Measurements from ENCODE around the gene OR11L1.

Gene OR11L1

GRCh38 chr1:247841796-247842195 is at the start of gene OR11L1:
Gene OR11L1 (minus strand): TSS chr1:247841896. CDS start chr1:247841896, 0 bp downstream.
- no peak for DNase-seq (ENCODE audit: low read depth in 2 of 2)

- no peak for DNase-seq (ENCODE audit: low read depth in 2 of 2)
Observed at GRCh38 chr1:247884797-247885413, 43.2 kb upstream of the OR11L1 start.

GRCh38 chr1:247883346-247883745 is 41.6 kb upstream of the OR11L1 start:
- DNase-seq (ENCODE audit: low read depth in 2 of 2), result no peak

GRCh38 chr1:247865416-247865815 is 23.7 kb upstream of the OR11L1 start:
- no peak for DNase-seq (ENCODE audit: low read depth in 2 of 2)

GRCh38 chr1:247864644-247865043 is 22.9 kb upstream of the OR11L1 start:
- DNase-seq (ENCODE audit: low read depth in 2 of 2), result no peak

- DNase-seq (ENCODE audit: low read depth in 2 of 2), result no peak
Observed at GRCh38 chr1:247862756-247863155, 21.1 kb upstream of the OR11L1 start.

- no peak for DNase-seq (ENCODE audit: low read depth in 2 of 2)
Observed at GRCh38 chr1:247857985-247858619, 16.4 kb upstream of the OR11L1 start.

GRCh38 chr1:247857069-247857984 is 15.6 kb upstream of the OR11L1 start, which contains the start of gene TRIM58:
Gene TRIM58 (plus strand): TSS chr1:247857187. CDS start chr1:247857247, 60 bp downstream.
- DNase-seq (ENCODE audit: low read depth in 2 of 2), result peak in 1 of 2 donors; percentile 14

- DNase-seq (ENCODE audit: low read depth in 2 of 2), result no peak
Observed at GRCh38 chr1:247855911-247856310, 14.2 kb upstream of the OR11L1 start.

- DNase-seq (ENCODE audit: low read depth in 2 of 2), result no peak
Observed at GRCh38 chr1:247854899-247855545, 13.3 kb upstream of the OR11L1 start.

- DNase-seq (ENCODE audit: low read depth in 2 of 2), result no peak
Observed at GRCh38 chr1:247849616-247850015, 7.9 kb upstream of the OR11L1 start.

- no peak for DNase-seq (ENCODE audit: low read depth in 2 of 2)
Observed at GRCh38 chr1:247848346-247848745, 6.7 kb upstream of the OR11L1 start.

- no peak for DNase-seq (ENCODE audit: low read depth in 2 of 2)
Observed at GRCh38 chr1:247845693-247846017, 4.0 kb upstream of the OR11L1 start.

- no peak for DNase-seq (ENCODE audit: low read depth in 2 of 2)
Observed at GRCh38 chr1:247845011-247845692, 3.5 kb upstream of the OR11L1 start.

- DNase-seq (ENCODE audit: low read depth in 2 of 2), result no peak
Observed at GRCh38 chr1:247843411-247843810, 1.7 kb upstream of the OR11L1 start.

GRCh38 chr1:247840818-247841217 is 878 bp downstream of the OR11L1 start:
- DNase-seq (ENCODE audit: low read depth in 2 of 2), result no peak

- no peak for DNase-seq (ENCODE audit: low read depth in 2 of 2)
Observed at GRCh38 chr1:247833601-247834000, 8.1 kb downstream of the OR11L1 start.

- DNase-seq (ENCODE audit: low read depth in 2 of 2), result no peak
Observed at GRCh38 chr1:247829656-247830055, 12.0 kb downstream of the OR11L1 start.

GRCh38 chr1:247825362-247825761 is 16.3 kb downstream of the OR11L1 start:
- no peak for DNase-seq (ENCODE audit: low read depth in 2 of 2)

- no peak for DNase-seq (ENCODE audit: low read depth in 2 of 2)
Observed at GRCh38 chr1:247824023-247824422, 17.7 kb downstream of the OR11L1 start, which contains the start of gene OR14A16. Gene OR14A16 (minus strand): TSS chr1:247824119. CDS start chr1:247815729, 8,390 bp downstream.

GRCh38 chr1:247822060-247822459 is 19.6 kb downstream of the OR11L1 start:
- no peak for DNase-seq (ENCODE audit: low read depth in 2 of 2)

All from stimulated activated CD8-positive, alpha-beta memory T cell treated with anti-CD3 and anti-CD28 coated beads, Interleukin-15, amount 100 ng/mL, for 48 hours (primary cell).